HG03575 (cell line): Measurements from ENCODE around the gene RNF39.
"Not testable (repeated sequence)": the region's sequence is repeated elsewhere in the genome, so short reads cannot be mapped to it uniquely, and the experiment has no call there.

Experiments
- ATAC-seq: cut with Tn5 transposase; IDR thresholded peaks from one replicate; pipeline ENCODE4 v1.9.1; 2021; ENCODE audit not compliant: unreplicated experiment, insufficient number of reproducible peaks, low FRiP score; ENCODE audit errors: extremely low read depth

The RNF39 gene

DNA sequence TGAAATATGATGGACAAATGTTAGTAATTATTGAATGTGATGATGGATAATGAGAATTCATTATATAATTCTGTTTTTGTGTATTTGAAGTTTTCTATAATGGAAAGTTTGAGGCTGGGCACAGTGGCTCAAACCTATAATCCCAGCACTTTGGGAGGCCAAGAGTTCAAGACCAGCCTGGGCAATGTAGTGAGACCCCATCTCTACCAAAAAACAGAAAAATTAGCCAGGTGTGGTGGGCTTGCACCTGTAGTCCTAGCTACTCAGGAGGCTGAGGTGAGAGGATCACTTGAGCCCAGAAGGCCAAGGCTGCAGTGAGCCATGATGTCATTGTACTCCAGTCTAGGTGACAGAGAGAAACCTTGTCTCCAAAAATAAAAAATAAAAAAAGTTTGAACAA is 52.9 kb downstream of the RNF39 start:
- ATAC-seq, result not testable (repeated sequence)

DNA sequence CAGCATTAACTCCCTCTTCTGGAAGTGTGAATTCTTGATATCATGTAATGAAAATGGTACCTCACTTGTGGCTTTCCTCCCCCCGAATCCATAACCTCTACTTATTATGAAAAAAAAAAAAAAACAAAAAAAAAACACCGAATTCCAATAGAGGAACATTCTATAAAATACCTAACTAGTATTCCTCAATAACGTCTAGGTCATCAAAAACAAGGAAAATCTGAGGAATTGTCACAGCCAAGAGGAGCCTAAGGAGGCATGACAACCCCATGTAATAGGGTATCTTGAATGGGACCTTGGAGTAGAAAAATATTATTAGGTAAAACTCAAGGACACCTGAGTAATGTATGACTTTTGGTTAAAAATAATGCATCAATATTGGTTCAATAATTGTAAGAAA is 53.4 kb downstream of the RNF39 start:
- no peak for ATAC-seq

GRCh38 chr6:30020626-30021025 is 54.9 kb downstream of the RNF39 start:
- no peak for ATAC-seq
